Astrocyte of the spinal cord (primary cell): Measurements from ENCODE around the gene ARPC5.

Source experiments
- DNase-seq: peaks from one replicate; pipeline ENCODE4 v3.0.0; 2011; ENCODE audit warnings: low read depth, low spot score
- H3K4me3 ChIP-seq: 2 replicates; pipeline ENCODE4 v1.5.1; 2011; ENCODE audit warnings: low read depth, mild to moderate bottlenecking, low read length, moderate library complexity
- CTCF ChIP-seq: IDR thresholded peaks from 2 replicates; pipeline ENCODE4 v1.5.1; 2012; ENCODE audit warnings: low read depth, mild to moderate bottlenecking, low read length, inconsistent platforms
- in situ Hi-C: cut with HindIII; loops from 2 replicates; pipeline ENCODE4 v1.10.0; 2017; ENCODE audit warnings: low sequenced_read_pairs

Gene ARPC5

DNA sequence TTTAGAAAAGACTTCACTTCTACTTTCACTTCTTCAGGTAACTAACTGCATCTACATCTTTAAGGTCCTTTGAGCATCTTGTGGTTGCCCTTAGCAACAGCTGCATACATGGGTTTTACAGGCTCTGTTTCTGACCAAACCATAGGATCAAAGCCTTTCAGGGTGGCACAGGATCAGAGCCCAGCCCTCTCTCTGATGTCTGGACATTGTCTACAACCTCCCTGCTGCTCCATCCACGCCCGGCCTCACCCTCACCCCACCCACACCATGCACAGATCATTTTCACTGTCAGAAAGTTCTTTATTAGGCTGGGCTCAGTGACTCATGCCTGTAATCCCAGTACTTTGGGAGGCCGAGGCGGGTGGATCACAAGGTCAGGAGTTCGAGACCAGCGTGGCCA is 50.5 kb downstream of the ARPC5 start:
- no peak overlapping the region for H3K4me3 ChIP-seq
- in situ Hi-C loops, result no loop called here
- TF ChIP-seq CTCF, result no peak
- no peak for DNase-seq

- H3K4me3 ChIP-seq, result no peak overlapping the region
- DNase-seq, result no peak
- in situ Hi-C loops, result no loop called here
- no peak for TF ChIP-seq CTCF
Observed at GRCh38 chr1:183584147-183584546, 51.4 kb downstream of the ARPC5 start.

DNA sequence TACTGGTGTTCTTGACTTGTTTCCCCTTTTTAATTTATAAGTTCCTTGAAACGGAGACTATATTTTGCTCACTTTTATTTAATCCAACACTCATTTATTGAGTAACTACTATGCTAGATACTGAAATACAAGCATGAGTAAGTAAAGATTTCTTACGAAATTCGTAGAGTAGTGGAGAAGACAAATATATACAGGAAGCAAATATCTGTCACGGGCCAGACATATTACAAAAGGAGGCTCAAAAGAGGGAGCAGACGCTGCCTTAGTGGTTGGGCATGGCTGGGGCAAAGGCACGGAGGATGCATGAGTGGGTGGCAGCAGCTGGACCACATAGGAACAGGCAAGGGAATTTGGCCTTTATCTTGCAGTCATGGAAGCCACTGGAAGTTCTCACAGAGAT is 52.1 kb downstream of the ARPC5 start:
- no peak for DNase-seq
- H3K4me3 ChIP-seq, result no peak overlapping the region
- in situ Hi-C loops, result no loop called here
- TF ChIP-seq CTCF, result no peak

DNA sequence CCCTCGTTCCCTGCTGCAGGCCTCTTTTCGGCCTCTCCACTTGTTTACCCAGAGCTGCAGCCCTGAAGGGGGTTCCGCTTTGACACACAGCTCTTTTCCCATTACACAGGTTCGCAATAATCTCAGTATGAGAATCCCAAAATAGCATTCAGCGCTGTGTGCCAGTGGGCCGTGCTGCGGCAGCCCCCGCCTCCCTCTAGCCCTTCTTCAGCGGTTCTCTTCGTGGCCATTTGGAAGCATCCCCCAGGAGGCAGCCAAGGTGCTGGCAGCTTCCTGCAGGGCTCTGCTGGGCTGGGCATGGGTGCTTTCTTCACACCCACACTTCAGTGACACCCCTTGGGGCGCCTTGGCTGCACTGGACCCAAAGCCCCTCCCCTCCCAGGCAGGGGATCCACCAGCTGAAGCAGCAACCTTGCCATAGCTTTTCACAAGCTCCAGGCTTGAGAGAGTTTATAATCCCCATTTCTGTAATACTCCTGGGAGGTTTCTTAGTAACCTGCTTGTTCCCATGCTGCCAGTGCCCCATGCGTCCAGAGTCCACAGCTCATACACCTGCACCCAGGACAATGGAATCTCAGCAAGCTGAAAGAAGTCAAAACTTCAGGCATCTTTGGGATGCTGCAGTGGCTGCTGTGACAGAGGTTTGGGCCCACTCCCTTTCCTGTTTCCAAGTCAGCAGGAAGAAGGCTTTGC is 53.4 kb downstream of the ARPC5 start:
- DNase-seq, result no peak
- H3K4me3 ChIP-seq, result no peak overlapping the region
- in situ Hi-C loops, result no loop called here
- TF ChIP-seq CTCF, result no peak

DNA sequence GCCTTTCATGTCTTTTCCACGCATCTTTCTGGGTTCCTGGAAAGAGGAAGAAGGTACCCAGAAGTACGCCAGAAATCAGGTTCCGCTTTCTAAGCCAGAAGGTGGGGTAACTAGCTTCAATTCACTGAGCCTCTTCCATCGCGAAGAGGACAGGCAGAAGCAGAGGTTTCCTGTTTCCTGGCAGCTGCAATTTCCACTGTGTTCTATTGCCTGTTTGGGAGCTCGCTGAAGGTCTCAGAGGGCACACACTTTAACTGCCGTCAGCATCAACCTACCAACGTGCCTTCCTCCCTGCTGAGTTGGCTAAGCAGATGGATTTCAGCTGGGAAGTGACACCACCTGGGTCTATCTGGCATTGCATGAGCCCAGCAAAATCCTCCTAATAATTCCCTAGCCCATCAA is 55.3 kb downstream of the ARPC5 start:
- H3K4me3 ChIP-seq, result no peak overlapping the region
- in situ Hi-C loops, result no loop called here
- TF ChIP-seq CTCF, result peak; percentile 36
- DNase-seq, result no peak

DNA sequence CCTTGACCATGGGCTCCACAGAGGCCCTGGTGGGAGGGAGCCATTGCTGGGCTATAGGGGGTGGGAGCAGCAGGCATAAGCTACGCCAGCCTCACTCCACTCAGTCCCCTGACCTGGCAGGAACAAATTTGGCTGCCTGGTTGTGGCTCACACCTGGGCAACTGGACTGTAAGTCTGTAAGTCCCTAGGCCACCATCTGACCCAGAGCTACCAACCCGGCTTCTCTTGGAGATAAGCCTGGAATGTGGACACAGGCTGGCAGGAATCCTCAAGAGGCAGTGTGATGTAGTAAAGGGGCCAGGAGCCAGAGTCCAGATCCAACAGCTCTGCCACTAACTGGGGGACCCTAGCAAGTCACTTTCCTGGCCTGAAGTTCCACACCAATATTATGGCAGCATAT is 56.7 kb downstream of the ARPC5 start:
- in situ Hi-C loops, result no loop called here
- TF ChIP-seq CTCF, result no peak
- no peak overlapping the region for H3K4me3 ChIP-seq
- DNase-seq, result no peak
